NK-92 (cell line): ENCODE measurements around the gene ANKRD39.
"Not testable (repeated sequence)": the region's sequence is repeated elsewhere in the genome, so short reads cannot be mapped to it uniquely, and the experiment has no call there.

Source experiments
- DNase-seq: peaks from one replicate; lab custom pipeline; 2025; ENCODE audit not compliant: unreplicated experiment; lab: John Stamatoyannopoulos, UW

The ANKRD39 gene

GRCh38 chr2:96873651-96874096, 15.9 kb upstream of the ANKRD39 start:
- DNase-seq, result no peak

GRCh38 chr2:96872591-96873349, 15.0 kb upstream of the ANKRD39 start:
- DNase-seq, result no peak

- DNase-seq, result no peak
Observed at GRCh38 chr2:96870626-96871255, 12.9 kb upstream of the ANKRD39 start.

GRCh38 chr2:96869822-96870625, 12.2 kb upstream of the ANKRD39 start, which contains the start of gene SEMA4C:
Gene SEMA4C, minus strand, starts transcription at chr2:96870080. Its CDS starts 2,194 bp downstream, at chr2:96867886.
- DNase-seq, result no peak

- no peak for DNase-seq
Observed at GRCh38 chr2:96869281-96869821, 11.5 kb upstream of the ANKRD39 start.

- DNase-seq, result no peak
Observed at GRCh38 chr2:96868555-96869280, 10.9 kb upstream of the ANKRD39 start.

GRCh38 chr2:96867756-96868554, 10.1 kb upstream of the ANKRD39 start:
- DNase-seq, result no peak

- no peak for DNase-seq
Observed at GRCh38 chr2:96866986-96867755, 9.4 kb upstream of the ANKRD39 start.

- DNase-seq, result no peak
Observed at GRCh38 chr2:96866586-96866985, 8.8 kb upstream of the ANKRD39 start.

GRCh38 chr2:96866149-96866548, 8.3 kb upstream of the ANKRD39 start:
- DNase-seq, result no peak

- DNase-seq, result no peak
Observed at GRCh38 chr2:96865654-96866053, 7.8 kb upstream of the ANKRD39 start.

GRCh38 chr2:96864343-96865091, 6.7 kb upstream of the ANKRD39 start:
- DNase-seq, result no peak

GRCh38 chr2:96863575-96864342, 5.9 kb upstream of the ANKRD39 start:
- DNase-seq, result no peak

GRCh38 chr2:96863056-96863455, 5.2 kb upstream of the ANKRD39 start:
- DNase-seq, result not testable (repeated sequence)

GRCh38 chr2:96861074-96861473, 3.3 kb upstream of the ANKRD39 start:
- no peak for DNase-seq

- DNase-seq, result no peak
Observed at GRCh38 chr2:96860065-96861029, 2.5 kb upstream of the ANKRD39 start.

- DNase-seq, result no peak
Observed at GRCh38 chr2:96859681-96860064, 1.9 kb upstream of the ANKRD39 start.
